HS-5 (cell line): ENCODE results near the gene MAN2B1.
"Not testable (repeated sequence)": the region's sequence is repeated elsewhere in the genome, so short reads cannot be mapped to it uniquely, and the experiment has no call there.

Experiments used
- DNase-seq: peaks from one replicate; pipeline ENCODE4 v3.0.0-alpha.2; 2012; ENCODE audit warnings: low read depth

MAN2B1 gene

GRCh38 chr19:12657966-12658365 is 8.6 kb downstream of the MAN2B1 start:
- no peak for DNase-seq

- DNase-seq, result no peak
Observed at GRCh38 chr19:12656899-12657571, 9.5 kb downstream of the MAN2B1 start.

- no peak for DNase-seq
Observed at GRCh38 chr19:12655546-12655945, 11.0 kb downstream of the MAN2B1 start.

GRCh38 chr19:12652219-12652618 is 14.3 kb downstream of the MAN2B1 start:
- DNase-seq, result no peak

- DNase-seq, result no peak
Observed at GRCh38 chr19:12649941-12650340, 16.6 kb downstream of the MAN2B1 start.

GRCh38 chr19:12648088-12648487 is 18.5 kb downstream of the MAN2B1 start:
- no peak for DNase-seq

- DNase-seq, result no peak
Observed at GRCh38 chr19:12647490-12648071, 19.0 kb downstream of the MAN2B1 start.

GRCh38 chr19:12647047-12647446 is 19.5 kb downstream of the MAN2B1 start:
- no peak for DNase-seq

- DNase-seq, result no peak
Observed at GRCh38 chr19:12646551-12646950, 20.0 kb downstream of the MAN2B1 start.

- DNase-seq, result not testable (repeated sequence)
Observed at GRCh38 chr19:12643716-12644115, 22.8 kb downstream of the MAN2B1 start.

- no peak for DNase-seq
Observed at GRCh38 chr19:12642506-12642905, 24.0 kb downstream of the MAN2B1 start.

- DNase-seq, result no peak
Observed at GRCh38 chr19:12641456-12641855, 25.1 kb downstream of the MAN2B1 start.

- DNase-seq, result no peak
Observed at GRCh38 chr19:12639901-12640613, 26.5 kb downstream of the MAN2B1 start.

GRCh38 chr19:12638611-12639182 is 27.8 kb downstream of the MAN2B1 start:
- no peak for DNase-seq

- DNase-seq, result no peak
Observed at GRCh38 chr19:12636631-12637030, 29.9 kb downstream of the MAN2B1 start.

GRCh38 chr19:12629215-12629614 is 37.3 kb downstream of the MAN2B1 start:
- DNase-seq, result no peak

- no peak for DNase-seq
Observed at GRCh38 chr19:12628040-12629022, 38.2 kb downstream of the MAN2B1 start.

- DNase-seq, result no peak
Observed at GRCh38 chr19:12626958-12627357, 39.6 kb downstream of the MAN2B1 start.

GRCh38 chr19:12623361-12624031 is 43.0 kb downstream of the MAN2B1 start:
- no peak for DNase-seq

- not testable (repeated sequence) for DNase-seq
Observed at GRCh38 chr19:12621253-12622024, 45.1 kb downstream of the MAN2B1 start.
